Astrocyte (in vitro differentiated cells and primary cell): ENCODE measurements around the gene ARMH3.

Experiments
- EZH2 ChIP-seq: IDR thresholded peaks from 2 replicates; pipeline ENCODE4 v1.6.1; 2012; ENCODE audit warnings: mild to moderate bottlenecking, low read length, inconsistent platforms; ENCODE audit not compliant: insufficient read depth
- TF ChIP-seq, protein P1 (sequence below): IDR thresholded peaks from 2 replicates; pipeline ENCODE4 v1.5.1; 2011; ENCODE audit warnings: low read depth, mild to moderate bottlenecking, inconsistent platforms, low read length, moderate library complexity; ENCODE audit not compliant: insufficient read depth

DNA sequence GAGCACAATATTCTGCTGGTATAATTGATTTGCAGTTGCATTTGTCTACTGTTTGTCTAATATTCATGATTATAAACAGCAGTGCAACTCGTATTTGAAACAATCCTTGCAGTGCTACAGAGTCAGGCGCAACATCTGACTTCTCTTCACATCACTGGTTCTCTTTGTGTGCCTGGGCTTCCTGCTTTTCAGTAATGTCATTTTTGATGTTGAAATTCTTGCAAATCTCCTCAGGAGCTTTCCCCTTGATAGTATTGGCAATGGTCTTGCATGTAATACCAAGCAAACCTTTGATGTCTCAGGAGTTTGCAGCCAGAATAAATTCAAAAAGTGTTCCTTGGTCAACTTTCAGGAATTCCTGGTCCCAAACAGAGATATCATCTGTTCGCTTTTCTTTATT is 29.4 kb upstream of the ARMH3 start:
- TF ChIP-seq, protein P1, sequence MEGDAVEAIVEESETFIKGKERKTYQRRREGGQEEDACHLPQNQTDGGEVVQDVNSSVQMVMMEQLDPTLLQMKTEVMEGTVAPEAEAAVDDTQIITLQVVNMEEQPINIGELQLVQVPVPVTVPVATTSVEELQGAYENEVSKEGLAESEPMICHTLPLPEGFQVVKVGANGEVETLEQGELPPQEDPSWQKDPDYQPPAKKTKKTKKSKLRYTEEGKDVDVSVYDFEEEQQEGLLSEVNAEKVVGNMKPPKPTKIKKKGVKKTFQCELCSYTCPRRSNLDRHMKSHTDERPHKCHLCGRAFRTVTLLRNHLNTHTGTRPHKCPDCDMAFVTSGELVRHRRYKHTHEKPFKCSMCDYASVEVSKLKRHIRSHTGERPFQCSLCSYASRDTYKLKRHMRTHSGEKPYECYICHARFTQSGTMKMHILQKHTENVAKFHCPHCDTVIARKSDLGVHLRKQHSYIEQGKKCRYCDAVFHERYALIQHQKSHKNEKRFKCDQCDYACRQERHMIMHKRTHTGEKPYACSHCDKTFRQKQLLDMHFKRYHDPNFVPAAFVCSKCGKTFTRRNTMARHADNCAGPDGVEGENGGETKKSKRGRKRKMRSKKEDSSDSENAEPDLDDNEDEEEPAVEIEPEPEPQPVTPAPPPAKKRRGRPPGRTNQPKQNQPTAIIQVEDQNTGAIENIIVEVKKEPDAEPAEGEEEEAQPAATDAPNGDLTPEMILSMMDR, result no peak
- no peak for TF ChIP-seq EZH2
